Mesenchymal stem cell (in vitro differentiated cells and primary cell): ENCODE data around the gene STX18.

Experiments
- DNase-seq: peaks from one replicate; pipeline ENCODE4 v3.0.0-alpha.2; 2013
- H2AFZ ChIP-seq: one replicate; pipeline ENCODE4 v1.6.1; 2013; ENCODE audit warnings: low read depth, mild to moderate bottlenecking, control low read depth, inconsistent platforms, low read length, moderate library complexity
- H2AK5ac ChIP-seq: 2 replicates; pipeline ENCODE4 v1.6.1; 2013; ENCODE audit warnings: low read length, moderate library complexity, mild to moderate bottlenecking, inconsistent platforms; ENCODE audit not compliant: severe bottlenecking
- H2BK120ac ChIP-seq: one replicate; pipeline ENCODE4 v1.6.1; 2013; ENCODE audit warnings: low read depth, mild to moderate bottlenecking, inconsistent platforms, low read length, moderate library complexity
- H2BK12ac ChIP-seq, 2 experiments: one replicate each; pipeline ENCODE4 v1.6.1; 2013; ENCODE audit warnings: inconsistent platforms in 2 of 2, low read length in 2 of 2, mild to moderate bottlenecking in 2 of 2, moderate library complexity in 2 of 2, control low read depth in 1 of 2
- H2BK15ac ChIP-seq: one replicate; pipeline ENCODE4 v1.6.1; 2013; ENCODE audit warnings: mild to moderate bottlenecking, low read depth, inconsistent platforms; ENCODE audit not compliant: poor library complexity, severe bottlenecking
- H2BK5ac ChIP-seq: 2 replicates; pipeline ENCODE4 v1.6.1; 2013; ENCODE audit warnings: low read depth, mild to moderate bottlenecking, low read length, control low read depth, inconsistent platforms; ENCODE audit not compliant: poor library complexity, severe bottlenecking
- H3K14ac ChIP-seq, 2 experiments: one replicate each; pipeline ENCODE4 v1.6.1; 2013; ENCODE audit warnings: inconsistent platforms in 2 of 2, low read length in 2 of 2, control low read depth in 1 of 2, mild to moderate bottlenecking in 1 of 2, moderate library complexity in 1 of 2
- H3K18ac ChIP-seq, 2 experiments: one replicate each; pipeline ENCODE4 v1.6.1; 2013; ENCODE audit warnings: inconsistent platforms in 2 of 2, low read length in 2 of 2, control low read depth in 1 of 2, low read depth in 1 of 2, mild to moderate bottlenecking in 1 of 2
- H3K23ac ChIP-seq, 2 experiments: one replicate each; pipeline ENCODE4 v1.6.1; 2013; ENCODE audit warnings: inconsistent platforms in 2 of 2, low read length in 2 of 2, mild to moderate bottlenecking in 2 of 2, moderate library complexity in 2 of 2, control low read depth in 1 of 2
- H3K27ac ChIP-seq: 2 replicates; pipeline ENCODE4 v1.5.1; 2013; ENCODE audit warnings: mild to moderate bottlenecking, moderate library complexity, low read length, control low read depth, inconsistent platforms; ENCODE audit not compliant: poor library complexity, severe bottlenecking
- H3K27me3 ChIP-seq, 2 experiments: 2 replicates each; pipeline versions ENCODE4 v1.6.1 to v1.7.0; 2013; ENCODE audit warnings: low read length in 2 of 2, mild to moderate bottlenecking in 2 of 2, moderate library complexity in 2 of 2, control low read depth in 1 of 2, inconsistent platforms in 1 of 2; ENCODE audit not compliant: control insufficient read depth in 1 of 2, insufficient read depth in 1 of 2
- H3K36me3 ChIP-seq, 2 experiments: 2 replicates each; pipeline versions ENCODE4 v1.6.1 to v1.7.0; 2013; ENCODE audit warnings: low read length in 2 of 2, control low read depth in 1 of 2, inconsistent platforms in 1 of 2, low read depth in 1 of 2, mild to moderate bottlenecking in 1 of 2; ENCODE audit not compliant: insufficient read depth in 2 of 2, control insufficient read depth in 1 of 2
- H3K4ac ChIP-seq, 2 experiments: one replicate each; pipeline ENCODE4 v1.6.1; 2013; ENCODE audit warnings: inconsistent platforms in 2 of 2, low read length in 2 of 2, mild to moderate bottlenecking in 2 of 2, moderate library complexity in 2 of 2, control low read depth in 1 of 2, low read depth in 1 of 2
- H3K4me1 ChIP-seq: 2 replicates; pipeline ENCODE4 v1.6.1; 2013; ENCODE audit warnings: low read depth, low read length, control low read depth; ENCODE audit not compliant: control insufficient read depth, insufficient read depth
- H3K4me2 ChIP-seq: 2 replicates; pipeline ENCODE4 v1.6.1; 2013; ENCODE audit warnings: low read length, mild to moderate bottlenecking, inconsistent platforms; ENCODE audit not compliant: poor library complexity, severe bottlenecking
- H3K4me3 ChIP-seq, 2 experiments: 2 replicates each; pipeline versions ENCODE4 v1.5.1 to v1.7.0; 2013; ENCODE audit warnings: low read length in 2 of 2, mild to moderate bottlenecking in 2 of 2, control low read depth in 1 of 2, low read depth in 1 of 2; ENCODE audit not compliant: insufficient read depth in 1 of 2
- H3K79me1 ChIP-seq: replicated peaks from 2 replicates; pipeline ENCODE4 v1.6.1; 2013; ENCODE audit warnings: mild to moderate bottlenecking, control low read depth, low read length, inconsistent platforms; ENCODE audit not compliant: poor library complexity, severe bottlenecking
- H3K9ac ChIP-seq: 2 replicates; pipeline ENCODE4 v1.7.0; 2013; ENCODE audit warnings: mild to moderate bottlenecking, low read length, moderate library complexity
- H3K9me3 ChIP-seq: 2 replicates; pipeline ENCODE4 v1.7.0; 2013; ENCODE audit warnings: mild to moderate bottlenecking, low read length; ENCODE audit not compliant: control insufficient read depth
- H4K8ac ChIP-seq: one replicate; pipeline ENCODE4 v1.6.1; 2013; ENCODE audit warnings: inconsistent platforms, mild to moderate bottlenecking, low read length, moderate library complexity
- H4K91ac ChIP-seq: one replicate; pipeline ENCODE4 v1.6.1; 2013; ENCODE audit warnings: mild to moderate bottlenecking, low read length, inconsistent platforms
- whole genome bisulfite sequencing: methylation state at CpG from one replicate; pipeline ENCODE4 v1.1.7; 2013; ENCODE audit warnings: mixed read lengths; 5-methylcytosine and 5-hydroxymethylcytosine counted together

Gene STX18

DNA sequence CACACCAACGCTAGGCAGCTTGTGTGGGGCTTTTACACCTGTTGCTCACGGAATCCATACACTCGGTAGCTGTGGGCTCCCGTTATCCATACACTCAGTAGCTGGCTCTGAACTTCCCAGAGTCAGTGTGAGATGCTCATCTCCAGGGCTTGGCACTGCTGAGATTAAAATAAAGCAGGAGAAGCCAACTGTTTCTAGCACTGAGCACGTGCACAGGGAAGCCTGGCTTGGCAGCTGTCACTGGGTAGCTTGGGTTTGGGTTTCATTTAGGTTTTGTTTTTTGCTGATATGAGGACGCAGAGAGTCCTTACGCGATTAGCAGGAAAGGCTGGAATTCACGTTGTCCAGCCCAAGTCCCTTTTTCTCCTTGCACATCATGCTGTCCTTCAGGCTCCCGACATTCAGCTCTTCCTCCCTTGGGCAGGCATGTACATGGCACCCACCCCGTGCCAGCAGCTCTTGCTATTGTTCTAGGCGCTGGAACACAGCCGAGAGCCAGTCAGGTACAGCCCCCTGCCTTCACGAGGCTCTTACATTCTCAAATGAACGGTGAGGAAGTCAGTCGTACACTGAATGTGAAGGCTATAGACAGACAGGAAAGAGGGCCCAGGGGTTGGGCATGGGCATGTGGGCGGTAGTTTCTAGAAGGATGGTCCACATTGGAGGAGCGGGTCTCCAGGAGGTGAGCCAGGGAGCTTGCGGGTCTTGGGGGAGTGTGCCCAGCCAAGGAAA lies 129.0 kb downstream of the STX18 start:
- Histone ChIP-seq H3K27me3 (peaks cover 3 to 23% of the 10 kb centered on the region in 2 experiments), H3K79me1 (no peaks in the 10 kb centered on the region), H3K23ac (no peak overlapping the region), H3K9me3 (no peaks in the 10 kb centered on the region), H2BK120ac (no peak overlapping the region), H4K91ac (no peak overlapping the region), H3K18ac (no peak overlapping the region), H2BK12ac (no peak overlapping the region), H3K4me2 (no peak overlapping the region), H2AFZ (no peak overlapping the region), H3K4me1 (no peaks in the 10 kb centered on the region), H2AK5ac (no peak overlapping the region), H2BK15ac (no peak overlapping the region), H2BK5ac (no peak overlapping the region), H3K4me3 (no peak overlapping the region), H3K36me3 (peaks cover 19% of the 10 kb centered on the region in 2 experiments), H3K9ac (no peak overlapping the region), H3K27ac (no peak overlapping the region), H3K4ac (no peak overlapping the region), H3K14ac (no peak overlapping the region), H4K8ac (peak overlapping the region; percentile 56)
- DNase-seq: no peak
- WGBS: 89% methylated on average over 17 of the region's 19 CpGs

DNA sequence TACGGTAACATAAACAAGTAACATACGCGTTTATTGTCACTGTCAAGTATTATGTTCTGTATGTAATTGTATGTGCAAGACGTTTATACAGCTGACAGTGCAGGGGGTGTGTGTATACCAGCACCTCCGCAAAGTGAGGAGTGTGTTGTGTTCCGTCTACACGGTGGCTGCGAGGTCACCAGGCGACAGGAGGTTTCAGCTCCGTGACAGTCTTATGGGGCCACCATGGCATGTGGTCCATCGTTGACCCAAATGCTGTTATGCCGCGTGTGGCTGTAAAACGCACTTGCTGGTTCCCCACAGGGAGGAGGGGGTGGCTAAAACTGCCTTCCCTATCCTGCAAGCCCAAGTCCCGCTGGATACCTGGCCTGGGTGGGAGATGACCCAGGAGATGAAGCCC lies 129.9 kb downstream of the STX18 start:
- Histone ChIP-seq H3K9me3 (no peaks in the 10 kb centered on the region), H2AFZ (no peak overlapping the region)
- 97% methylated on average over 10 of the region's 15 CpGs for WGBS

DNA sequence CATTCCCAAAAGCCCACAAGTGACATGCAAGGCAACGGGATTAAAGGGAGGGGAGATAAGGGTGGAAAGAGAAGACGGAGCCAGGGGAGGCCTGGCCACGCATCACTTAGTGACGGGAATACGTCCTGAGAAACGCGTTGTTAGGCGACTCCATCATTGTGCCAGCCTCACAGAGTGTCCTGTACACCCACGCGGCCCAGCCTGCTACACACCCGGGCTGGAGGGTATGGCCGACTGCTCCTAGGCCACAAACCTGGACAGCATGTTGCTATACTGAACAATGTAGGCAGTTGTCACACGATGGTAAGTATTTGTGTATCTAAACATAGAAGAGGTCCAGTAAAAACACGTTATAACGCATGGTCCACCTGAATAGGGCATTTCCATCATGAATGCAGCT lies 131.6 kb downstream of the STX18 start:
- Histone ChIP-seq H2AFZ (no peak overlapping the region), H2BK5ac (no peak overlapping the region), H2BK120ac (no peak overlapping the region), H3K27me3 (peaks cover 8 to 47% of the 10 kb centered on the region in 2 experiments), H3K4me3 (no peak overlapping the region), H2BK15ac (no peak overlapping the region), H2BK12ac (no peak overlapping the region), H3K4ac (no peak overlapping the region), H3K36me3 (peaks cover 2 to 3% of the 10 kb centered on the region in 2 experiments), H4K8ac (no peak overlapping the region), H3K27ac (no peak overlapping the region), H2AK5ac (no peak overlapping the region), H3K9me3 (no peaks in the 10 kb centered on the region), H3K79me1 (no peaks in the 10 kb centered on the region), H3K9ac (no peak overlapping the region), H3K14ac (no peak overlapping the region), H3K4me2 (no peak overlapping the region), H4K91ac (no peak overlapping the region), H3K23ac (no peak overlapping the region), H3K4me1 (no peaks in the 10 kb centered on the region), H3K18ac (no peak overlapping the region)
- WGBS: 93% methylated on average over 15 of the region's 15 CpGs
- no peak for DNase-seq

More for the DNA sequence above, 129.9 kb downstream of the STX18 start:
- Histone ChIP-seq H3K79me1 (no peaks in the 10 kb centered on the region), H3K23ac (no peak overlapping the region), H3K27me3 (peaks cover 8 to 32% of the 10 kb centered on the region in 2 experiments), H2BK120ac (no peak overlapping the region), H2AK5ac (no peak overlapping the region), H3K4me1 (no peaks in the 10 kb centered on the region), H3K9ac (no peak overlapping the region), H3K27ac (no peak overlapping the region), H3K14ac (no peak overlapping the region), H3K18ac (no peak overlapping the region), H2BK12ac (no peak overlapping the region), H3K4me3 (no peak overlapping the region), H4K8ac (no peak overlapping the region), H4K91ac (no peak overlapping the region), H3K4me2 (no peak overlapping the region), H2BK5ac (no peak overlapping the region), H2BK15ac (no peak overlapping the region), H3K4ac (no peak overlapping the region), H3K36me3 (peaks cover 10 to 14% of the 10 kb centered on the region in 2 experiments)
- no peak for DNase-seq

DNA sequence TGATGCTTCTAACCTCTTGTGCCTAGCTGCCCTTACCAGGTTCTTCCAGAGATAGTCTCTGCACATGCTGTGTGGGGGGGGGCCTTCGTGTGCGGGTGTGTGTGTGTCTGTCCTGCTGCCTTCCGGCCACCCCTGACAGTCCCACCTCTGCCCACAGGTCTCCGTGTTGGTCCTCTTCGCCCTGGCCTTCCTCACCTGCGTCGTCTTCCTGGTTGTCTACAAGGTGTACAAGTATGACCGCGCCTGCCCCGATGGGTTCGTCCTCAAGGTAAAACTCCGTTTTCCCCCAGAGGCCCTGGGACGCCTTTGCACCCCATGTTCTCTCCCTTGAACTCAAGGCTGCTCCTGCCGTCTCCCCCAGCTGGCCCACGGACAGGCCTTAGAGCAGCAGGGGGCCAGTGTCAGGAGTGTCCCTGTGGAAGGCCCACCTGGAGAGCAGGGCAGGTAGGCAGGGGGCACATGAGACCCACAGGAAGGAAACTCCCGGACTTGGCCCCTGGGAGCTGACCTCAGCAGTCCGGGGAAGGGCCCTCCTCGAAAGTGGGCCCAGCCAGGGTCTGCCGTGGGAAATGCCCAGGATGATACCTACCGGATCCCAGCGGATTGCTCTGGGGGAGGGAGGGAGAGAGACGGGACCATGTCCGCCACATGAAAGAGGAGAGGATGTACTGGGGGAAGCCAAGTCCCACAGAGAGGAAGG lies 132.3 kb downstream of the STX18 start:
- WGBS: 94% methylated on average over 23 of the region's 23 CpGs

More for the DNA sequence above, 132.3 kb downstream of the STX18 start:
- peaks cover 8 to 54% of the 10 kb centered on the region in 2 experiments for H3K27me3 ChIP-seq
- H2AFZ ChIP-seq: no peak overlapping the region
- no peaks in the 10 kb centered on the region for H3K4me1 ChIP-seq
- no peak overlapping the region for H4K91ac ChIP-seq
- no peak overlapping the region for H3K4me3 ChIP-seq
- H3K27ac ChIP-seq: no peak overlapping the region
- H3K18ac ChIP-seq: no peak overlapping the region
- DNase-seq: no peak
- no peak overlapping the region for H3K9ac ChIP-seq
- H2BK5ac ChIP-seq: no peak overlapping the region
- no peak overlapping the region for H3K23ac ChIP-seq
- H2BK120ac ChIP-seq: no peak overlapping the region
- H3K9me3 ChIP-seq: no peaks in the 10 kb centered on the region
- H3K4ac ChIP-seq: no peak overlapping the region
- H4K8ac ChIP-seq: peak overlapping the region; percentile 7
- no peak overlapping the region for H2AK5ac ChIP-seq
- no peak overlapping the region for H2BK15ac ChIP-seq
- H3K14ac ChIP-seq: no peak overlapping the region
- no peaks in the 10 kb centered on the region for H3K36me3 ChIP-seq
- H3K4me2 ChIP-seq: no peak overlapping the region
- no peak overlapping the region for H2BK12ac ChIP-seq
- H3K79me1 ChIP-seq: no peaks in the 10 kb centered on the region
